GM12878 (cell line): ENCODE results near the gene CHDH. TPM values are rescaled to one million over a fixed set of nuclear protein-coding genes. Genes with fewer than 3 reads are reported as not detected.

Experiments
- ATAC-seq: fragments of 200-7000 bp; cut with Tn5 transposase; 3 replicates; pipeline ENCODE4 v1.9.1; 2020; ENCODE audit warnings: mild to moderate bottlenecking, moderate library complexity
- BruUV-seq: library from RNA; stranded (reverse); fragments of 400-500 nt; replicated peaks from 2 replicates; lab custom pipeline; 2021; lab: Mats Ljungman, UMichigan
- CTCF ChIA-PET: fragments of 300-600 bp; sonication (Branson Sonifier 250); formaldehyde crosslinking; extraction: SDS; loops from one replicate; lab custom pipeline; 2021; ENCODE audit warnings: inconsistent platforms; lab: Yijun Ruan, JAX
- POLR2A ChIA-PET: fragments of 350-600 bp; formaldehyde crosslinking; extraction: SDS; loops from one replicate; lab custom pipeline; 2021; ENCODE audit warnings: inconsistent platforms; lab: Charles Lee
- RAD21 ChIA-PET: fragments of 300-600 bp; sonication (Branson Sonifier 250); formaldehyde crosslinking; loops from one replicate; lab custom pipeline; 2023; ENCODE audit warnings: antibody characterized with exemption; ENCODE audit not compliant: unreplicated experiment; lab: Charles Lee
- SMC1A ChIA-PET: fragments of 300-600 bp; sonication (Branson Sonifier 250); formaldehyde crosslinking; loops from one replicate; lab custom pipeline; 2023; ENCODE audit not compliant: unreplicated experiment, uncharacterized antibody; lab: Charles Lee
- DNase-seq: peaks from one replicate; pipeline ENCODE4 v3.0.0-alpha.2; 2011; ENCODE audit warnings: low read depth, low spot score
- FAIRE-seq: peaks from 3 replicates; lab custom pipeline; 2011; peaks lifted over from hg19 to GRCh38; lab: Jason Lieb, UNC
- H2AFZ ChIP-seq: 2 replicates; pipeline ENCODE4 v1.6.0; 2011; ENCODE audit warnings: low read depth, low read length, control low read depth; ENCODE audit not compliant: control insufficient read depth
- H3K27ac ChIP-seq: 2 replicates; pipeline ENCODE4 v1.5.1; 2011; ENCODE audit warnings: control low read depth; ENCODE audit not compliant: control insufficient read depth, insufficient read depth
- H3K27me3 ChIP-seq, 2 experiments: replicated peaks in 1 of 2; 2 replicates each; pipeline versions ENCODE4 v1.6.0 to v1.6.1; 2011; ENCODE audit warnings: low read length in 1 of 2; ENCODE audit not compliant: control insufficient read depth in 2 of 2, insufficient read depth in 2 of 2
- H3K36me3 ChIP-seq, 2 experiments: 2 replicates each; pipeline ENCODE4 v1.5.1; 2011; ENCODE audit warnings: low read length in 1 of 2; ENCODE audit not compliant: control insufficient read depth in 2 of 2, insufficient read depth in 2 of 2
- H3K4me1 ChIP-seq: 2 replicates; pipeline ENCODE4 v1.6.1; 2011; ENCODE audit warnings: mild to moderate bottlenecking, low read length, moderate library complexity, mixed read lengths; ENCODE audit not compliant: control insufficient read depth, insufficient read depth
- H3K4me2 ChIP-seq: 2 replicates; pipeline ENCODE4 v1.6.0; 2011; ENCODE audit warnings: control low read depth; ENCODE audit not compliant: control insufficient read depth, insufficient read depth
- H3K4me3 ChIP-seq: fragments of 200-600 bp; sonication (generic); 2 replicates; pipeline ENCODE4 v1.5.1; 2016
- H3K79me2 ChIP-seq: 2 replicates; pipeline ENCODE4 v1.6.0; 2011; ENCODE audit warnings: low read length; ENCODE audit not compliant: control insufficient read depth, insufficient read depth
- H3K9ac ChIP-seq: 2 replicates; pipeline ENCODE4 v1.8.0; 2011; ENCODE audit warnings: low read length, control low read depth, mixed read lengths; ENCODE audit not compliant: control insufficient read depth, insufficient read depth
- H3K9me3 ChIP-seq: replicated peaks from 3 replicates; pipeline ENCODE4 v1.5.1; 2011; ENCODE audit warnings: mild to moderate bottlenecking, low read length; ENCODE audit not compliant: control insufficient read depth, insufficient read depth
- H4K20me1 ChIP-seq: 2 replicates; pipeline ENCODE4 v1.6.0; 2011; ENCODE audit not compliant: control insufficient read depth, insufficient read depth
- ETV6 ChIP-seq, 2 experiments: fragments of 450-650 bp in 1 of 2; IDR thresholded peaks in 1 of 2; conservative IDR thresholded peaks in 1 of 2; 2 replicates each; pipeline ENCODE4 v1.6.1; 2014; ENCODE audit warnings: antibody characterized with exemption in 1 of 2, borderline replicate concordance in 1 of 2, low read depth in 1 of 2, mild to moderate bottlenecking in 1 of 2, moderate library complexity in 1 of 2
- IKZF2 ChIP-seq, 2 experiments: fragments of 450-650 bp; IDR thresholded peaks; 2 replicates each; pipeline ENCODE4 v1.6.1; 2017; ENCODE audit warnings: mild to moderate bottlenecking in 2 of 2, moderate library complexity in 2 of 2
- MTA2 ChIP-seq: fragments of 450-650 bp; IDR thresholded peaks from 2 replicates; pipeline ENCODE4 v1.6.1; 2016; ENCODE audit warnings: low read depth, mild to moderate bottlenecking, moderate library complexity
- MYC ChIP-seq: IDR thresholded peaks from 2 replicates; pipeline ENCODE4 v1.6.1; 2011; ENCODE audit warnings: mild to moderate bottlenecking, low read length, moderate library complexity, inconsistent platforms; ENCODE audit not compliant: insufficient read depth, insufficient replicate concordance, insufficient read length, severe bottlenecking
- NFXL1 ChIP-seq: fragments of 450-650 bp; IDR thresholded peaks from 2 replicates; pipeline ENCODE4 v1.6.1; 2017; ENCODE audit warnings: antibody characterized with exemption, mild to moderate bottlenecking, borderline replicate concordance
- NR2C2 ChIP-seq: IDR thresholded peaks from 2 replicates; pipeline ENCODE4 v1.6.1; 2011; ENCODE audit warnings: borderline replicate concordance, low read depth; ENCODE audit not compliant: control insufficient read depth, insufficient read length
- ZNF217 ChIP-seq: fragments of 450-650 bp; IDR thresholded peaks from 2 replicates; pipeline ENCODE4 v1.6.1; 2017; ENCODE audit warnings: antibody characterized with exemption, mild to moderate bottlenecking
- WGBS: methylation state at CpG from one replicate; pipeline ENCODE4 v1.1.6; 2016; ENCODE audit warnings: low lambda C conversion rate; ENCODE audit not compliant: insufficient replicate concordance, insufficient coverage; ENCODE audit errors: missing lambda C conversion rate; 5-methylcytosine and 5-hydroxymethylcytosine counted together
- in situ Hi-C: fragments of 300-500 bp; cut with MboI; formaldehyde crosslinking; loops from 9 replicates; pipeline ENCODE4 v1.14.3; 2018; ENCODE audit warnings: mixed read lengths
- intact Hi-C: fragments of 100-400 bp; cut with micrococcal nuclease; formaldehyde crosslinking; loops from one replicate; pipeline ENCODE4 v1.14.2; 2022; ENCODE audit not compliant: unreplicated experiment
- polyA plus RNA-seq, 11 experiments: library from polyadenylated mRNA; depleted of rRNA in 4 of 11; unstranded in 6 of 11; stranded (reverse) in 5 of 11; fragments of >200 nt; fragmentation: Nextera tagmentation in 4 of 11; fragmentation: Illumina TruSeq in 1 of 11; extraction: Ambion mirVana in 4 of 11; extraction: Trizol in 1 of 11; gene quantifications; 1 replicate in 1 of 11; 2 replicates in 10 of 11; pipeline versions ENCODE4 v1.2.1 to v1.2.3, GENCODE V29; 2011 to 2016; ENCODE audit warnings: inconsistent platforms in 2 of 11, missing spikeins in 2 of 11, low read depth in 1 of 11
- total RNA-seq, 4 experiments: library from RNA; depleted of rRNA in 3 of 4; stranded (reverse); fragments of >200 nt in 3 of 4; fragmentation: Illumina TruSeq in 1 of 4; extraction: Trizol in 1 of 4; gene quantifications; 2 replicates each; pipeline versions ENCODE4 v1.2.1 to v1.2.3, GENCODE V29; 2013 to 2021
- TF ChIP-seq, protein P1 (sequence below): IDR thresholded peaks from 2 replicates; pipeline ENCODE4 v1.6.1; 2012; ENCODE audit warnings: mild to moderate bottlenecking, low read depth, low read length

CHDH gene
- total and polyA plus RNA-seq, 10 of the 15 experiments (the other 5 are each of a cell fraction or from before 2014, with no cell fraction given) = 0.95 to 8.3 (median 2.9) TPM

DNA sequence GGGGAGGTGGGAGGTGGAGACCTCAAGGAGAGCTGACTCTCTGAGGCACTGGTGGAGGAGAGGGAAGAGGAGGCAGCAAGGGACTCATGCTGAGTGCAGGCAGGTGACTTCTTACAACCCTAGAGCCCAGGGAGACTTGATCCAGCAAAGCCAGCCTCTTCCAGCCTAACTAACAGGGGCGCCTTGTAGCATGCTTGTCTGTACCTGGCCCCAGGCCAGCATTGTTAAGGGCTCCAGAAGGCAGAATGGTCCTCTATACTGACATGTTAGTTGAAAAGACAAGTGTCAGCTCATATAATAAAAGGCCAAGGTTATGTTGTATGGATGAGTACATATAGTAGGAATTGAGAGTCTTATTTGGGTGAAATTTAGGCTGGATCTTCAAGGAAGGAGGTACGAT lies 65.4 kb downstream of the CHDH start:
- SMC1A ChIA-PET = interaction anchor here (1.0 kb wide), 1 partner anchor 14 kb away, joined by 3 read pairs; no protein-coding TSS in a partner anchor
- RAD21 ChIA-PET = interaction anchor here (0.8 kb wide), 1 partner anchor 71 kb away, joined by 3 read pairs; no protein-coding TSS in a partner anchor
- FAIRE-seq (no peak), DNase-seq (no peak), ATAC-seq (no peak)
- Histone ChIP-seq H3K4me3 (no peak overlapping the region), H3K27me3 (no peaks in the 10 kb centered on the region), H3K9ac (no peak overlapping the region), H3K9me3 (no peaks in the 10 kb centered on the region), H3K4me1 (no peaks in the 10 kb centered on the region), H3K4me2 (no peak overlapping the region), H3K36me3 (no peaks in the 10 kb centered on the region), H3K79me2 (no peaks in the 10 kb centered on the region), H2AFZ (no peak overlapping the region), H3K27ac (no peak overlapping the region), H4K20me1 (no peaks in the 10 kb centered on the region)
- CTCF ChIA-PET = no interaction called here
- 43% methylated on average over 2 of the region's 2 CpGs for whole genome bisulfite sequencing
- POLR2A ChIA-PET = no interaction called here
- intact Hi-C loops = no loop called here
- no TSS peak for BruUV-seq
- in situ Hi-C loops = no loop called here
- no peak for TF ChIP-seq ETV6 (conservative IDR thresholded peaks at IDR 0.05 in 1 of 2, IDR thresholded peaks at IDR 0.05 in 1 of 2; ENCODE audit: borderline replicate concordance in 1 of 2, low read depth in 1 of 2)
- TF ChIP-seq MYC = no peak
- no peak for TF ChIP-seq ZNF217
- TF ChIP-seq NFXL1 = no peak

DNA sequence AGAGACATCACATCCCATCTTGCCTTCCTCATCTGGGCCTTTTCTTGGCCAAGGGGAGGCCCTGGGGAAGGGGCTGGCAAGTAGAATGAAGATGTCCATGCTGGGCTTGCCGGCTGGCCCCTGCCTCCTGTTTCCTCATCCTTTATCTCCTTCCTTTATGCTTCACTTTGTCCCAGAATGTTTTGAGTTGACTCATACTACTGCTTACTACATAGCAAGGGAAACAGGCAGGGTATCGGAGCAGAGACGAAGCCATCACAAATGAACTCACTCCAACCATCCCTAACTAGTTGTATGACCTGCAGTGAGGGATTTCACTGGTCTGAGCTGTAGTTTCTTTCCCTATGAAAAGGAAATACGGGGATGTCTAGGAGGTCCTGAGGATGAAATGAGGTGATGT lies 66.0 kb downstream of the CHDH start:
- CTCF ChIA-PET = no interaction called here
- POLR2A ChIA-PET = no interaction called here
- RAD21 ChIA-PET = no interaction called here
- WGBS = 64% methylated on average over 4 of the region's 4 CpGs
- BruUV-seq = no TSS peak
- H3K27ac ChIP-seq = no peak overlapping the region
- no peak for FAIRE-seq
- no peak overlapping the region for H2AFZ ChIP-seq
- no peak overlapping the region for H3K9ac ChIP-seq
- H3K9me3 ChIP-seq = no peaks in the 10 kb centered on the region
- no peaks in the 10 kb centered on the region for H3K27me3 ChIP-seq
- in situ Hi-C loops = no loop called here
- ATAC-seq = no peak
- H3K4me3 ChIP-seq = no peak overlapping the region
- SMC1A ChIA-PET = no interaction called here
- H4K20me1 ChIP-seq = no peaks in the 10 kb centered on the region
- no peak for DNase-seq
- no peaks in the 10 kb centered on the region for H3K79me2 ChIP-seq
- no peaks in the 10 kb centered on the region for H3K36me3 ChIP-seq
- H3K4me1 ChIP-seq = no peaks in the 10 kb centered on the region; the same call in 1 of the 2 replicates
- intact Hi-C loops = no loop called here
- TF ChIP-seq NR2C2 (no peak), IKZF2 (IDR thresholded peaks at IDR 0.05) (no peak), MTA2 (no peak)
- TF ChIP-seq, protein P1, sequence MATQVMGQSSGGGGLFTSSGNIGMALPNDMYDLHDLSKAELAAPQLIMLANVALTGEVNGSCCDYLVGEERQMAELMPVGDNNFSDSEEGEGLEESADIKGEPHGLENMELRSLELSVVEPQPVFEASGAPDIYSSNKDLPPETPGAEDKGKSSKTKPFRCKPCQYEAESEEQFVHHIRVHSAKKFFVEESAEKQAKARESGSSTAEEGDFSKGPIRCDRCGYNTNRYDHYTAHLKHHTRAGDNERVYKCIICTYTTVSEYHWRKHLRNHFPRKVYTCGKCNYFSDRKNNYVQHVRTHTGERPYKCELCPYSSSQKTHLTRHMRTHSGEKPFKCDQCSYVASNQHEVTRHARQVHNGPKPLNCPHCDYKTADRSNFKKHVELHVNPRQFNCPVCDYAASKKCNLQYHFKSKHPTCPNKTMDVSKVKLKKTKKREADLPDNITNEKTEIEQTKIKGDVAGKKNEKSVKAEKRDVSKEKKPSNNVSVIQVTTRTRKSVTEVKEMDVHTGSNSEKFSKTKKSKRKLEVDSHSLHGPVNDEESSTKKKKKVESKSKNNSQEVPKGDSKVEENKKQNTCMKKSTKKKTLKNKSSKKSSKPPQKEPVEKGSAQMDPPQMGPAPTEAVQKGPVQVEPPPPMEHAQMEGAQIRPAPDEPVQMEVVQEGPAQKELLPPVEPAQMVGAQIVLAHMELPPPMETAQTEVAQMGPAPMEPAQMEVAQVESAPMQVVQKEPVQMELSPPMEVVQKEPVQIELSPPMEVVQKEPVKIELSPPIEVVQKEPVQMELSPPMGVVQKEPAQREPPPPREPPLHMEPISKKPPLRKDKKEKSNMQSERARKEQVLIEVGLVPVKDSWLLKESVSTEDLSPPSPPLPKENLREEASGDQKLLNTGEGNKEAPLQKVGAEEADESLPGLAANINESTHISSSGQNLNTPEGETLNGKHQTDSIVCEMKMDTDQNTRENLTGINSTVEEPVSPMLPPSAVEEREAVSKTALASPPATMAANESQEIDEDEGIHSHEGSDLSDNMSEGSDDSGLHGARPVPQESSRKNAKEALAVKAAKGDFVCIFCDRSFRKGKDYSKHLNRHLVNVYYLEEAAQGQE = no peak
- H3K4me2 ChIP-seq = no peak overlapping the region
